Calu3 (cell line): Measurements from ENCODE around the gene MYRIP. TPM values are rescaled to one million over a fixed set of nuclear protein-coding genes. Genes with fewer than 3 reads are reported as not detected.

Experiments
- BruUV-seq: library from RNA; stranded (reverse); fragments of 400-500 nt; replicated peaks from 2 replicates; lab custom pipeline; 2021; lab: Mats Ljungman, UMichigan
- CTCF ChIA-PET: fragments of 300-600 bp; sonication (Branson Sonifier 250); formaldehyde crosslinking; loops from one replicate; lab custom pipeline; 2022; ENCODE audit warnings: antibody characterized with exemption; lab: Charles Lee
- DNase-seq: peaks from one replicate; pipeline ENCODE4 v3.0.0; 2022
- H3K27ac Mint-ChIP-seq: one replicate; pipeline ENCODE4 v1.8.0; 2022; ENCODE audit warnings: mixed read lengths; ENCODE audit not compliant: unreplicated experiment
- H3K27me3 Mint-ChIP-seq: one replicate; pipeline ENCODE4 v1.8.0; 2022; ENCODE audit warnings: mixed read lengths; ENCODE audit not compliant: unreplicated experiment
- H3K36me3 Mint-ChIP-seq: one replicate; pipeline ENCODE4 v1.8.0; 2022; ENCODE audit warnings: mild to moderate bottlenecking, moderate library complexity, mixed read lengths; ENCODE audit not compliant: insufficient read depth, unreplicated experiment
- H3K4me1 Mint-ChIP-seq: one replicate; pipeline ENCODE4 v1.8.0; 2022; ENCODE audit warnings: mild to moderate bottlenecking, low read depth, mixed read lengths; ENCODE audit not compliant: unreplicated experiment
- H3K4me3 Mint-ChIP-seq: one replicate; pipeline ENCODE4 v1.8.0; 2022; ENCODE audit warnings: mild to moderate bottlenecking, low read depth, moderate library complexity, mixed read lengths; ENCODE audit not compliant: unreplicated experiment
- H3K9me3 Mint-ChIP-seq: one replicate; pipeline ENCODE4 v1.8.0; 2022; ENCODE audit warnings: low read depth, mixed read lengths; ENCODE audit not compliant: unreplicated experiment
- CTCF ChIP-seq: fragments of 200-600 bp; IDR thresholded peaks from one replicate; pipeline ENCODE4 v1.8.0; 2022; ENCODE audit warnings: antibody characterized with exemption; ENCODE audit not compliant: unreplicated experiment
- intact Hi-C: fragments of 100-400 bp; cut with micrococcal nuclease; formaldehyde crosslinking; loops from one replicate; pipeline ENCODE4 v1.10.0; 2022; ENCODE audit not compliant: unreplicated experiment
- total RNA-seq: library from RNA; stranded (reverse); gene quantifications from 2 replicates; pipeline ENCODE4 v1.2.3, GENCODE V29; 2022

Gene MYRIP
- total RNA-seq, 1 experiment from 2014 or later = 5.6 TPM

- no peaks in the 10 kb centered on the region for H3K4me1 Mint-ChIP-seq
- intact Hi-C loops = no loop called here
- no peaks in the 10 kb centered on the region for H3K36me3 Mint-ChIP-seq
- no TSS peak for BruUV-seq
- no peak overlapping the region for H3K27ac Mint-ChIP-seq
- no peaks in the 10 kb centered on the region for H3K27me3 Mint-ChIP-seq
- no peak for DNase-seq
- H3K9me3 Mint-ChIP-seq = peaks cover 4% of the 10 kb centered on the region
- TF ChIP-seq CTCF = no peak
- CTCF ChIA-PET = no interaction called here
- no peak overlapping the region for H3K4me3 Mint-ChIP-seq
Measured at GRCh38 chr3:39839484-39839883, 30.1 kb downstream of the MYRIP start.

GRCh38 chr3:39843440-39843839 lies 34.0 kb downstream of the MYRIP start:
- no peak for TF ChIP-seq CTCF
- H3K4me1 Mint-ChIP-seq = no peaks in the 10 kb centered on the region
- no peak overlapping the region for H3K4me3 Mint-ChIP-seq
- H3K27me3 Mint-ChIP-seq = no peaks in the 10 kb centered on the region
- intact Hi-C loops = no loop called here
- H3K27ac Mint-ChIP-seq = no peak overlapping the region
- no peaks in the 10 kb centered on the region for H3K36me3 Mint-ChIP-seq
- no peaks in the 10 kb centered on the region for H3K9me3 Mint-ChIP-seq
- no peak for DNase-seq
- BruUV-seq = no TSS peak
- CTCF ChIA-PET = no interaction called here

- Mint-ChIP-seq H3K27ac (no peak overlapping the region), H3K4me3 (no peak overlapping the region), H3K27me3 (no peaks in the 10 kb centered on the region), H3K4me1 (peaks cover 17% of the 10 kb centered on the region), H3K36me3 (no peaks in the 10 kb centered on the region), H3K9me3 (no peaks in the 10 kb centered on the region)
- intact Hi-C loops = no loop called here
- CTCF ChIA-PET = interaction anchor here (0.6 kb wide), 1 partner anchor 49 kb away, joined by 3 read pairs; no protein-coding TSS in a partner anchor
- no peak for DNase-seq
- no TSS peak for BruUV-seq
- TF ChIP-seq CTCF = no peak
Measured at GRCh38 chr3:39848365-39848764, 39.0 kb downstream of the MYRIP start.

- H3K4me1 Mint-ChIP-seq = peaks cover 17% of the 10 kb centered on the region
- intact Hi-C loops = no loop called here
- no TSS peak for BruUV-seq
- no peak for TF ChIP-seq CTCF
- CTCF ChIA-PET = no interaction called here
- H3K9me3 Mint-ChIP-seq = no peaks in the 10 kb centered on the region
- H3K36me3 Mint-ChIP-seq = no peaks in the 10 kb centered on the region
- DNase-seq = peak; percentile 20
- no peak overlapping the region for H3K4me3 Mint-ChIP-seq
- no peaks in the 10 kb centered on the region for H3K27me3 Mint-ChIP-seq
- no peak overlapping the region for H3K27ac Mint-ChIP-seq
Measured at GRCh38 chr3:39849992-39850715, 40.7 kb downstream of the MYRIP start.
